Measurements from ENCODE around the gene MIA2.
"Not testable (repeated sequence)": the region's sequence is repeated elsewhere in the genome, so short reads cannot be mapped to it uniquely, and the experiment has no call there.

DNA sequence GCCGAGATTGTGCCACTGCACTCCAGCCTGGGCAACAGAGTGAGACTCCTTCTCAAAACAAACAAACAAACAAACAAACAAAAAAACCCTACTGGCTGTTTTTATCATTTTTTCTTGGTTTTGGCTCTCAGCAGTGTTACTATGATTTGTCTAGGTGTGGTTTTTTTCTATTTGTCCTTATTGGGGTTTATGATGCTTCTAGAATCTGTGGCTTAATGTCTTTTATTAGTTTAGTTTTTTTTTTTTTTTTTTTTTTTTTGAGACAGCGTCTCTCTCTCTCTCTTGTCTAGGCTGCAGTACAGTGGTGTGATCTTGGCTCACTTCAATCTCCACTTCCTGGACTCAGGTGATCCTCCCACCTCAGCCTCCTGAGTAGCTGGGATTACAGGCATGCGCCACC, 47.0 kb downstream of the MIA2 start:
- not testable (repeated sequence) for TF ChIP-seq CTCF (conservative IDR thresholded peaks at IDR 0.05; ENCODE audit: low read depth in 2 of 2); EZH2 (IDR thresholded peaks at IDR 0.05; ENCODE audit: low read depth, unreplicated experiment)
